Measurements from ENCODE around the gene FOXL2. TPM values are rescaled to one million over a fixed set of nuclear protein-coding genes. Genes with fewer than 3 reads are reported as not detected.

Gene FOXL2
- total RNA-seq, 3 donors from 2014 or later: 0.09 TPM; not detected in 2

DNA sequence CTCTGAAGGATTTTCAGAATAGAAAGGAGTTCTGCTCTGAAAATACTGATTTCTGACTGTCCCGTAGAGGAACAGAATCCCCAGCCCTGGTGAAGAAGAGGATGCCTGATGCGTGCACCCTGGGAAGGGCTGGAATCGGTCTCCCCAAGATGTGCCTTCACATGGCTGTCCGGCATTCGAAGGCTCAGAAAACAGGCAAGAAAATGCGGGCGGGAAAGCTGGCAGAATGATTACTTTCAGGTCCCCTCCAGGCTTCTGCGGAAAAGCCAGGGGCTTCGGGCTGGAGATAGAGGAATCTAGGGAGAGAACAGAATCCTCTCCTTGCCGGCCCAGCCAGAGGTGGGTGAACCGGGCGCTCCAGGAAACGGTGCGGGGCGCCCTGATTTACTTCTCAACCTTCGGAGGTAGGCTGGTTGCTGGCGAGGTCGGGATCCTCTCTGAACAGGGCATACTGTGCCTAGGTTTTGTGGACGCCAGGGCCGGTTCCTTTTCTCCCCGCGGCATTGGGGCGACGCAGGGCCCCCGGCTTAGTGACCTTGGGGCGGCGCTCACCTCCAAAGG is 2.6 kb upstream of the FOXL2 start:
- H3K36me3 ChIP-seq (ENCODE audit: low read depth): no peaks in the 10 kb centered on the region
- H3K4me3 ChIP-seq: no peak overlapping the region
- peaks cover 34% of the 10 kb centered on the region for H3K4me1 ChIP-seq (ENCODE audit: low read depth)
- ATAC-seq (no peak), DNase-seq (no peak)
- no peak for TF ChIP-seq CTCF (IDR thresholded peaks at IDR 0.05)
- no peaks in the 10 kb centered on the region for H3K9me3 ChIP-seq
- intact Hi-C loops (cut with DNase I, micrococcal nuclease): loop anchor here in 1 of 2 donors (10.0 kb wide), 1 partner anchor 375 kb away; no protein-coding TSS in a partner anchor

DNA sequence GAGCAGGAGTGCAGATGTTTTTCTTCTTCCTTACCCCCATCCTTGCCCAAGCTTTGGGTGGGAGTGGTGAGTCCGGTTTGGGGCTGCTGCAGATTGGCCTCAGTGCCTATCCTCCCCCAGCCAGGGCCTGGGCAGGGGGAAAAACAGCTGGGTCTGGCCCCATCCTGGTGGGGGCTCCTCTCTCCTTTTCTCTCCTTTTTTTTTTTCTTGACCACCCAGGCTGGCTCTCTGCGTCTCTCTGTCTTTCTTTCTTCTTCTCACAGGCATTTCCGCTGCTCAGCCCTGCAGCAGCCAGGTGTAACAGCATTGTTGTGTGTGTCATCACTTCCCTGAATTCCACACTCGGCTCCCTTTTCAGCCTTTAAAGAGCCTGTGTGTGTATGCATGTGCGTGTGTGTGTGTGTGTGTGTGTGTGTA is 2.1 kb upstream of the FOXL2 start:
- Histone ChIP-seq H3K36me3 (ENCODE audit: low read depth) (no peaks in the 10 kb centered on the region), H3K4me3 (no peak overlapping the region), H3K4me1 (ENCODE audit: low read depth) (peaks cover 34% of the 10 kb centered on the region), H3K9me3 (no peaks in the 10 kb centered on the region)
- no peak for TF ChIP-seq CTCF (IDR thresholded peaks at IDR 0.05)
- DNase-seq: no peak
- no peak for ATAC-seq
- intact Hi-C loops (cut with DNase I, micrococcal nuclease): loop anchor here in 1 of 2 donors (10.0 kb wide), 1 partner anchor 376 kb away; no protein-coding TSS in a partner anchor

DNA sequence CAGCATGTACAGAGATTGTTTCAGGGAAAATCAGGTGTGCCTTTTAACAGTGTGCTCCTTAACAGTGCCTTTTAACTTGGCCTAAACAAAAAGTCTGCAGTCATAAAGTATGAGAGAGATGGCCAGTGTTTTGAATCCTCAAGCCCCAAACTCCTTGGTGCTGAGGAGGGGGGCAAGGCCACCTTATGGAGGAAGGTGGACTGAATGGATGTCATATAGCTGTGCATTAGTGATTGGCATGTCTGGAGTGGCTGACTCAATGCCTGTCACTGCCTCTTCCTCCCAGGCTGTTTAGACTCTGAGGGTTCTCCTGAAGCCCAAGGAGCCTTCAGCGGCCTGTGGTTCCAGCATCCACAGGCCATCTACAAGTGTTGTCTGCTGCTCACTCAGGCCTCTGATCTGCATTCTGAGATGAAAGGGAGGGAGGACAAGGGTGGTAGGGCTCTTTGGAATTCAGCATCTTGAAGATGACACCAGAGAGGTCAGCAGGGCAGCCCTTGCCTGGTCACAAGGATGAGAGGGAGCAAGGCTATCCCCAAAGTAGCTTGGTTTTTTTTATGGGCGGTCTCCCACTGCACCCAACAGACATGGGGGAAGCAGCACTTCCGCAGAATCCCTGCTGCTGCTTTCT is 1.5 kb upstream of the FOXL2 start:
- H3K4me1 ChIP-seq (ENCODE audit: low read depth): peaks cover 34% of the 10 kb centered on the region
- H3K9me3 ChIP-seq: no peaks in the 10 kb centered on the region
- no peak for DNase-seq
- intact Hi-C loops (cut with DNase I, micrococcal nuclease): loop anchor here in 1 of 2 donors (10.0 kb wide), 1 partner anchor 376 kb away; no protein-coding TSS in a partner anchor
- no peaks in the 10 kb centered on the region for H3K36me3 ChIP-seq (ENCODE audit: low read depth)
- ATAC-seq: no peak
- H3K4me3 ChIP-seq: no peak overlapping the region
- no peak for TF ChIP-seq CTCF (IDR thresholded peaks at IDR 0.05)

GRCh38 chr3:138947495-138948121 is 671 bp upstream of the FOXL2 start:
- ATAC-seq (no peak), DNase-seq (no peak)
- intact Hi-C loops (cut with DNase I, micrococcal nuclease): loop anchor here in 1 of 2 donors (10.0 kb wide), 1 partner anchor 377 kb away; no protein-coding TSS in a partner anchor
- Histone ChIP-seq H3K9me3 (no peaks in the 10 kb centered on the region), H3K4me3 (no peak overlapping the region), H3K36me3 (ENCODE audit: low read depth) (no peaks in the 10 kb centered on the region), H3K4me1 (ENCODE audit: low read depth) (peaks cover 34% of the 10 kb centered on the region)
- no peak for TF ChIP-seq CTCF (IDR thresholded peaks at IDR 0.05)

DNA sequence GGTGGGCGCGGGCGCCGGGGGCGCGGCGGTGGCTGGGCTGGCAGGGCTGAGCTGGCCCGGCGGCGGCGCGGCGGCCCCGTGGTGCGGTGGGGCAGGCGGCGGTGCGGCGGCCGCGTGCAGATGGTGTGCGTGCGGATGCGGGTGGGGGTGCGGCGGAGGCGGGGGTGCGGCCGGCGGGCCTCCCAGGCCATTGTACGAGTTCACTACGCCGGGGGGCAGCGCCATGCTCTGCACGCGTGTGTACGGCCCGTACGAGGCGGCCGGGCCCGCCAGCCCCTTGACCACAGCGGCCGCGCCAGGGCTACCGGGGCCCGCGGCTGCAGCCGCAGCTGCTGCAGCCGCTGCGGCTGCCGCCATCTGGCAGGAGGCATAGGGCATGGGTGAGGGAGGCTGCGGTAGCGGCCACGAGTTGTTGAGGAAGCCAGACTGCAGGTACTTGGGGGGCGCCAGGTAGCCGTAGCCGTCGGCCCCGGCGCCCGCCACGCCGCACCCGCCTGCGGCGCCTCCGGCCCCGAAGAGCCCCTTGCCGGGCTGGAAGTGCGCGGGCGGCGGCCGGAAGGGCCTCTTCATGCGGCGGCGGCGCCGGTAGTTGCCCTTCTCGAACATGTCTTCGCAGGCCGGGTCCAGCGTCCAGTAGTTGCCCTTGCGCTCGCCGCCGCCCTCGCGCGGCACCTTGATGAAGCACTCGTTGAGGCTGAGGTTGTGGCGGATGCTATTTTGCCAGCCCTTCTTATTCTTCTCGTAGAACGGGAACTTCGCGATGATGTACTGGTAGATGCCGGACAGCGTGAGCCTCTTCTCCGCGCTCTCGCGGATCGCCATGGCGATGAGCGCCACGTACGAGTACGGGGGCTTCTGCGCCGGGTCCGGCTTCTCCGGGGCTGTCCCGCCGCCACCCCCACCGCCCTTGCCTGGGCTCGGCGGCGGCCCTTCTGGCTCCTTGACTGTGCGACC is 951 bp downstream of the FOXL2 start:
- Histone ChIP-seq H3K4me3 (no peak overlapping the region), H3K9me3 (no peaks in the 10 kb centered on the region), H3K4me1 (ENCODE audit: low read depth) (peaks cover 34% of the 10 kb centered on the region), H3K36me3 (ENCODE audit: low read depth) (no peaks in the 10 kb centered on the region)
- peak; percentile 49 to 64 (median 61) for DNase-seq
- intact Hi-C loops (cut with DNase I, micrococcal nuclease): loop anchor here in 1 of 2 donors (10.0 kb wide), 1 partner anchor 379 kb away; no protein-coding TSS in a partner anchor
- TF ChIP-seq CTCF (IDR thresholded peaks at IDR 0.05): no peak
- ATAC-seq: peak; percentile 67

Measured in mucosa of descending colon (tissue), 3 donors.